ENCODE results near the gene KRT8.
"Not testable (repeated sequence)": the region's sequence is repeated elsewhere in the genome, so short reads cannot be mapped to it uniquely, and the experiment has no call there.

KRT8 gene

GRCh38 chr12:52901715-52902541 lies 2.9 kb downstream of the KRT8 start:
- DNase-seq (ENCODE audit: low read depth) = no peak

- DNase-seq (ENCODE audit: low read depth) = no peak
These were observed 3.8 kb downstream of the KRT8 start for GRCh38 chr12:52900896-52901714.

- no peak for DNase-seq (ENCODE audit: low read depth)
These were observed 4.5 kb downstream of the KRT8 start for GRCh38 chr12:52900166-52900895.

GRCh38 chr12:52899338-52900035 lies 5.4 kb downstream of the KRT8 start:
- no peak for DNase-seq (ENCODE audit: low read depth)

- no peak for DNase-seq (ENCODE audit: low read depth)
These were observed 8.4 kb downstream of the KRT8 start for GRCh38 chr12:52896190-52897100.

- DNase-seq (ENCODE audit: low read depth) = no peak
These were observed 9.1 kb downstream of the KRT8 start for GRCh38 chr12:52895726-52896189.

- no peak for DNase-seq (ENCODE audit: low read depth)
These were observed 11.9 kb downstream of the KRT8 start for GRCh38 chr12:52892974-52893373.

GRCh38 chr12:52892207-52892852 lies 12.5 kb downstream of the KRT8 start:
- no peak for DNase-seq (ENCODE audit: low read depth)

- no peak for DNase-seq (ENCODE audit: low read depth)
These were observed 13.8 kb downstream of the KRT8 start for GRCh38 chr12:52891044-52891443.

GRCh38 chr12:52890417-52890816 lies 14.5 kb downstream of the KRT8 start:
- DNase-seq (ENCODE audit: low read depth) = no peak

- DNase-seq (ENCODE audit: low read depth) = peak; percentile 63
These were observed 20.2 kb downstream of the KRT8 start for GRCh38 chr12:52884526-52885293.

GRCh38 chr12:52880499-52880898 lies 24.4 kb downstream of the KRT8 start:
- not testable (repeated sequence) for DNase-seq (ENCODE audit: low read depth)

GRCh38 chr12:52879394-52880351 lies 25.2 kb downstream of the KRT8 start:
- peak; percentile 43 for DNase-seq (ENCODE audit: low read depth)

- no peak for DNase-seq (ENCODE audit: low read depth)
These were observed 26.1 kb downstream of the KRT8 start for GRCh38 chr12:52878507-52879393.

GRCh38 chr12:52877242-52877641 lies 27.6 kb downstream of the KRT8 start:
- DNase-seq (ENCODE audit: low read depth) = no peak

- no peak for DNase-seq (ENCODE audit: low read depth)
These were observed 28.5 kb downstream of the KRT8 start for GRCh38 chr12:52876372-52876771.
